Measurements from ENCODE around the gene NPAS4.

Gene NPAS4

GRCh38 chr11:66409226-66409625 is 11.6 kb upstream of the NPAS4 start:
- Histone ChIP-seq H3K27ac (ENCODE audit: low read depth, low read length) (no peak overlapping the region), H3K27me3 (ENCODE audit: low read length) (no peaks in the 10 kb centered on the region), H3K9me3 (ENCODE audit: insufficient read depth, low read length) (no peaks in the 10 kb centered on the region), H3F3A (ENCODE audit: insufficient read depth) (no peaks in the 10 kb centered on the region), H3K4me2 (ENCODE audit: low read depth, low read length, poor library complexity, severe bottlenecking) (peak overlapping the region; percentile 61), H3K4me3 (ENCODE audit: insufficient read depth, low read length, poor library complexity, severe bottlenecking) (no peak overlapping the region), H3K36me3 (ENCODE audit: low read length) (no peaks in the 10 kb centered on the region), H4K20me1 (ENCODE audit: low read depth, low read length) (no peaks in the 10 kb centered on the region), H3K79me2 (ENCODE audit: insufficient read depth, low read length) (no peaks in the 10 kb centered on the region), H3K9me2 (replicated peaks; ENCODE audit: insufficient read depth, low read length) (no peaks in the 10 kb centered on the region), H3K9ac (ENCODE audit: low read length) (no peak overlapping the region), H2AFZ (ENCODE audit: low read depth, low read length, severe bottlenecking) (no peak overlapping the region)
- TF ChIP-seq CTCF (IDR thresholded peaks at IDR 0.05; ENCODE audit: insufficient read depth, low read length, poor library complexity, severe bottlenecking) = no peak
- no peak for TF ChIP-seq EZH2phosphoT487 (conservative IDR thresholded peaks at IDR 0.05; ENCODE audit: low read length)

- no peaks in the 10 kb centered on the region for H3K36me3 ChIP-seq (ENCODE audit: low read length)
- no peaks in the 10 kb centered on the region for H3K9me3 ChIP-seq (ENCODE audit: insufficient read depth, low read length)
- H2AFZ ChIP-seq (ENCODE audit: low read depth, low read length, severe bottlenecking) = no peak overlapping the region
- TF ChIP-seq EZH2phosphoT487 (conservative IDR thresholded peaks at IDR 0.05; ENCODE audit: low read length) (no peak), CTCF (IDR thresholded peaks at IDR 0.05; ENCODE audit: insufficient read depth, low read length, poor library complexity, severe bottlenecking) (no peak)
- H4K20me1 ChIP-seq (ENCODE audit: low read depth, low read length) = no peaks in the 10 kb centered on the region
- H3K9me2 ChIP-seq (replicated peaks; ENCODE audit: insufficient read depth, low read length) = no peaks in the 10 kb centered on the region
- no peak overlapping the region for H3K9ac ChIP-seq (ENCODE audit: low read length)
- H3F3A ChIP-seq (ENCODE audit: insufficient read depth) = no peaks in the 10 kb centered on the region
- H3K79me2 ChIP-seq (ENCODE audit: insufficient read depth, low read length) = no peaks in the 10 kb centered on the region
- no peak overlapping the region for H3K4me2 ChIP-seq (ENCODE audit: low read depth, low read length, poor library complexity, severe bottlenecking)
- H3K27ac ChIP-seq (ENCODE audit: low read depth, low read length) = no peak overlapping the region
- no peaks in the 10 kb centered on the region for H3K27me3 ChIP-seq (ENCODE audit: low read length)
- H3K4me3 ChIP-seq (ENCODE audit: insufficient read depth, low read length, poor library complexity, severe bottlenecking) = no peak overlapping the region
Observed at GRCh38 chr11:66410191-66410590, 10.6 kb upstream of the NPAS4 start.

GRCh38 chr11:66411323-66411722 is 9.5 kb upstream of the NPAS4 start:
- no peak overlapping the region for H2AFZ ChIP-seq (ENCODE audit: low read depth, low read length, severe bottlenecking)
- no peaks in the 10 kb centered on the region for H3K27me3 ChIP-seq (ENCODE audit: low read length)
- no peaks in the 10 kb centered on the region for H3K9me2 ChIP-seq (replicated peaks; ENCODE audit: insufficient read depth, low read length)
- H3K4me2 ChIP-seq (ENCODE audit: low read depth, low read length, poor library complexity, severe bottlenecking) = no peak overlapping the region
- H4K20me1 ChIP-seq (ENCODE audit: low read depth, low read length) = no peaks in the 10 kb centered on the region
- no peaks in the 10 kb centered on the region for H3F3A ChIP-seq (ENCODE audit: insufficient read depth)
- H3K27ac ChIP-seq (ENCODE audit: low read depth, low read length) = no peak overlapping the region
- H3K36me3 ChIP-seq (ENCODE audit: low read length) = no peaks in the 10 kb centered on the region
- H3K4me3 ChIP-seq (ENCODE audit: insufficient read depth, low read length, poor library complexity, severe bottlenecking) = no peak overlapping the region
- TF ChIP-seq EZH2phosphoT487 (conservative IDR thresholded peaks at IDR 0.05; ENCODE audit: low read length) (no peak), CTCF (IDR thresholded peaks at IDR 0.05; ENCODE audit: insufficient read depth, low read length, poor library complexity, severe bottlenecking) (no peak)
- no peaks in the 10 kb centered on the region for H3K79me2 ChIP-seq (ENCODE audit: insufficient read depth, low read length)
- H3K9me3 ChIP-seq (ENCODE audit: insufficient read depth, low read length) = no peaks in the 10 kb centered on the region
- no peak overlapping the region for H3K9ac ChIP-seq (ENCODE audit: low read length)
